Hepatocyte (in vitro differentiated cells): ENCODE measurements around the gene JAKMIP3.

Source experiments
- EZH2 ChIP-seq: fragments of 200-600 bp; sonication (generic); IDR thresholded peaks from 2 replicates; pipeline ENCODE4 v1.6.1; 2016; ENCODE audit warnings: antibody characterized with exemption, mild to moderate bottlenecking, borderline replicate concordance
- TF ChIP-seq, protein P1 (sequence below): fragments of 200-600 bp; sonication (generic); IDR thresholded peaks from 2 replicates; pipeline ENCODE4 v1.5.1; 2016; ENCODE audit warnings: antibody characterized with exemption, mild to moderate bottlenecking; ENCODE audit not compliant: poor library complexity

- TF ChIP-seq, protein P1, sequence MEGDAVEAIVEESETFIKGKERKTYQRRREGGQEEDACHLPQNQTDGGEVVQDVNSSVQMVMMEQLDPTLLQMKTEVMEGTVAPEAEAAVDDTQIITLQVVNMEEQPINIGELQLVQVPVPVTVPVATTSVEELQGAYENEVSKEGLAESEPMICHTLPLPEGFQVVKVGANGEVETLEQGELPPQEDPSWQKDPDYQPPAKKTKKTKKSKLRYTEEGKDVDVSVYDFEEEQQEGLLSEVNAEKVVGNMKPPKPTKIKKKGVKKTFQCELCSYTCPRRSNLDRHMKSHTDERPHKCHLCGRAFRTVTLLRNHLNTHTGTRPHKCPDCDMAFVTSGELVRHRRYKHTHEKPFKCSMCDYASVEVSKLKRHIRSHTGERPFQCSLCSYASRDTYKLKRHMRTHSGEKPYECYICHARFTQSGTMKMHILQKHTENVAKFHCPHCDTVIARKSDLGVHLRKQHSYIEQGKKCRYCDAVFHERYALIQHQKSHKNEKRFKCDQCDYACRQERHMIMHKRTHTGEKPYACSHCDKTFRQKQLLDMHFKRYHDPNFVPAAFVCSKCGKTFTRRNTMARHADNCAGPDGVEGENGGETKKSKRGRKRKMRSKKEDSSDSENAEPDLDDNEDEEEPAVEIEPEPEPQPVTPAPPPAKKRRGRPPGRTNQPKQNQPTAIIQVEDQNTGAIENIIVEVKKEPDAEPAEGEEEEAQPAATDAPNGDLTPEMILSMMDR, result no peak
- no peak for TF ChIP-seq EZH2
These were observed 3.5 kb downstream of the JAKMIP3 start for GRCh38 chr10:132069122-132069848.
